CD4-positive, alpha-beta T cell (primary cell): ENCODE measurements around the gene FARS2. TPM values are rescaled to one million over a fixed set of nuclear protein-coding genes. Genes with fewer than 3 reads are reported as not detected.

ENCODE experiments used
- ATAC-seq: fragments of 200-7000 bp; cut with Tn5 transposase; one replicate; pipeline ENCODE4 v1.10.0; 2022; ENCODE audit warnings: mild to moderate bottlenecking; ENCODE audit not compliant: poor library complexity
- CTCF ChIA-PET: fragments of 350-600 bp; sonication (Branson Sonifier 250); formaldehyde crosslinking; loops from one replicate; lab custom pipeline; 2021; ENCODE audit warnings: antibody characterized with exemption, inconsistent platforms; lab: Charles Lee
- POLR2A ChIA-PET: fragments of 350-600 bp; sonication (Branson Sonifier 250); formaldehyde crosslinking; loops from one replicate; lab custom pipeline; 2021; ENCODE audit warnings: antibody characterized with exemption, inconsistent platforms; lab: Charles Lee
- DNase-seq, 14 experiments: peaks; one replicate each; pipeline ENCODE4 v3.0.0-alpha.2; 2013 to 2020; ENCODE audit warnings: mixed read lengths in 2 of 14
- H3K27ac ChIP-seq, 2 donors: one replicate each; pipeline versions ENCODE4 v1.5.1 to v1.7.0; 2013; ENCODE audit warnings: low read length in 2 of 2, low read depth in 1 of 2, mild to moderate bottlenecking in 1 of 2
- H3K27me3 ChIP-seq, 2 experiments: 1 replicate in 1 of 2; 2 replicates in 1 of 2; pipeline versions ENCODE4 v1.6.1 to v1.7.0; 2013; ENCODE audit warnings: low read length in 2 of 2, control low read depth in 1 of 2, mild to moderate bottlenecking in 1 of 2, moderate library complexity in 1 of 2; ENCODE audit not compliant: insufficient read depth in 2 of 2, control insufficient read depth in 1 of 2
- H3K36me3 ChIP-seq: one replicate; pipeline ENCODE4 v1.6.1; 2013; ENCODE audit warnings: low read length, control low read depth; ENCODE audit not compliant: insufficient read depth
- H3K4me1 ChIP-seq: one replicate; pipeline ENCODE4 v1.6.1; 2013; ENCODE audit warnings: low read length, control low read depth; ENCODE audit not compliant: insufficient read depth
- H3K4me3 ChIP-seq: one replicate; pipeline ENCODE4 v1.5.1; 2013; ENCODE audit warnings: mild to moderate bottlenecking, low read length, moderate library complexity
- H3K9me3 ChIP-seq, 2 experiments: 1 replicate in 1 of 2; 2 replicates in 1 of 2; pipeline versions ENCODE4 v1.6.1 to v1.7.0; 2013; ENCODE audit warnings: low read length in 2 of 2, mild to moderate bottlenecking in 2 of 2, control low read depth in 1 of 2, moderate library complexity in 1 of 2; ENCODE audit not compliant: control insufficient read depth in 1 of 2, insufficient read depth in 1 of 2
- H3K27ac Mint-ChIP-seq: one replicate; pipeline ENCODE4 v1.8.0; 2020; ENCODE audit warnings: mixed read lengths
- H3K27me3 Mint-ChIP-seq: one replicate; pipeline ENCODE4 v1.8.0; 2021; ENCODE audit warnings: mixed read lengths
- H3K36me3 Mint-ChIP-seq: one replicate; pipeline ENCODE4 v1.8.0; 2021; ENCODE audit warnings: low read depth, mixed read lengths
- H3K4me1 Mint-ChIP-seq: one replicate; pipeline ENCODE4 v1.8.0; 2021; ENCODE audit warnings: low read depth, mixed read lengths
- H3K4me3 Mint-ChIP-seq: one replicate; pipeline ENCODE4 v1.8.0; 2020; ENCODE audit warnings: mild to moderate bottlenecking, mixed read lengths
- H3K9me3 Mint-ChIP-seq: one replicate; pipeline ENCODE4 v1.8.0; 2020; ENCODE audit warnings: mixed read lengths
- intact Hi-C, 2 experiments: fragments of 100-400 bp; cut with DNase I in 1 of 2; cut with micrococcal nuclease in 1 of 2; formaldehyde crosslinking; loops; one replicate each; pipeline versions ENCODE4 v1.15.1 to v1.9.0; 2023 to 2025; cut with DNase I, micrococcal nuclease
- total RNA-seq, 174 experiments: library from RNA in 2 of 174; stranded (reverse) in 2 of 174; gene quantifications; one replicate each; pipeline ENCODE4 v1.2.3 and lab custom pipeline; 2021 to 2026
- TF ChIP-seq, protein P1 (sequence below): fragments of 200-600 bp; IDR thresholded peaks from one replicate; pipeline ENCODE4 v1.8.0; 2022; ENCODE audit warnings: antibody characterized with exemption, mild to moderate bottlenecking

The FARS2 gene
- total RNA-seq, 2 experiments from 2014 or later, result 12.6 to 12.8 TPM

DNA sequence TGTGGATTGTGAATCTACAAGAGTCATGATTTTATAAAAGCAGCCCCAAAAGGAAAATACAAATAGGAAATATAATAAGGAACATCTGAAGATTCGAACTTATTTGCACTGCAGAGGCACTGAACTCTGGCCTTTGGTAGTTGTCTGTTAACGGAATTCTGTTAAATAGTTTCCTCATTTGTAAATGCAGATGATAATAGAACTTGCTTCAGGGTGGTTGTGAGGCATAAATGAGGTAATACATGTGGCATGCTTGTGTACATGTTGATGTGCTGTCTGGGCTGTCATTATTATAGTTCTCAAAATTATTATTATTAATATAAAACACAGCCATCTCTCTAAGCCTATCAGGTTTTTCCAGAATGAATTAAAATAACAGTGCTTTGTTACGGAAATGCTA is 443.4 kb downstream of the FARS2 start:
- H3K4me1 Mint-ChIP-seq, result peaks cover 43% of the 10 kb centered on the region

DNA sequence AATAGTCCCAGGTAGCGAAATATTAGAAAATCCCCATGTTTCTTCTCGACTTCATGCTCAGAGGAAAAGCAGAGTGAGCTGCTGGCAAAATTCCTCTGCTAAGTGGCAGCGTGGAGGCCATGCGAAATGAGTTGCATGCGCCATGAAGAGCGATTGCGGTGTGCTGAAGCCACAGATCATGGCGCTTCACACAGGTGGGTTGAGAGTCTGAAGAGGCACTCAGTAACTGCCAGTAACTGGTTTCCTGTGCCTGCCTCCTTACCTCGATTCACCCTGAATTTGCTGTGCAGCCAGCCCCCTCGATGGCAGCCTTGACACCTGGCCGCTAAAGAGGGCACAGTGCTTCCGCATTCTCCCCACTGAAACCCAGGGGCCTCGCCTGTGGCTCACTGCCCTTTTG is 443.9 kb downstream of the FARS2 start:
- DNase-seq (no peak), ATAC-seq (no peak)
- Histone ChIP-seq H3K36me3 (no peaks in the 10 kb centered on the region), H3K9me3 (peaks cover 0 to 4% of the 10 kb centered on the region in 2 experiments), H3K27me3 (no peaks in the 10 kb centered on the region), H3K4me1 (peaks cover 18% of the 10 kb centered on the region), H3K4me3 (no peak overlapping the region), H3K27ac (no peak overlapping the region)
- Mint-ChIP-seq H3K27ac (no peak overlapping the region), H3K4me1 (peaks cover 43% of the 10 kb centered on the region), H3K27me3 (no peaks in the 10 kb centered on the region), H3K4me3 (no peak overlapping the region), H3K9me3 (no peaks in the 10 kb centered on the region), H3K36me3 (no peaks in the 10 kb centered on the region)
- intact Hi-C loops, result no loop called here
- POLR2A ChIA-PET, result no interaction called here
- CTCF ChIA-PET, result no interaction called here
- TF ChIP-seq, protein P1, sequence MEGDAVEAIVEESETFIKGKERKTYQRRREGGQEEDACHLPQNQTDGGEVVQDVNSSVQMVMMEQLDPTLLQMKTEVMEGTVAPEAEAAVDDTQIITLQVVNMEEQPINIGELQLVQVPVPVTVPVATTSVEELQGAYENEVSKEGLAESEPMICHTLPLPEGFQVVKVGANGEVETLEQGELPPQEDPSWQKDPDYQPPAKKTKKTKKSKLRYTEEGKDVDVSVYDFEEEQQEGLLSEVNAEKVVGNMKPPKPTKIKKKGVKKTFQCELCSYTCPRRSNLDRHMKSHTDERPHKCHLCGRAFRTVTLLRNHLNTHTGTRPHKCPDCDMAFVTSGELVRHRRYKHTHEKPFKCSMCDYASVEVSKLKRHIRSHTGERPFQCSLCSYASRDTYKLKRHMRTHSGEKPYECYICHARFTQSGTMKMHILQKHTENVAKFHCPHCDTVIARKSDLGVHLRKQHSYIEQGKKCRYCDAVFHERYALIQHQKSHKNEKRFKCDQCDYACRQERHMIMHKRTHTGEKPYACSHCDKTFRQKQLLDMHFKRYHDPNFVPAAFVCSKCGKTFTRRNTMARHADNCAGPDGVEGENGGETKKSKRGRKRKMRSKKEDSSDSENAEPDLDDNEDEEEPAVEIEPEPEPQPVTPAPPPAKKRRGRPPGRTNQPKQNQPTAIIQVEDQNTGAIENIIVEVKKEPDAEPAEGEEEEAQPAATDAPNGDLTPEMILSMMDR, result no peak

More for the DNA sequence above, 443.4 kb downstream of the FARS2 start:
- ChIA-PET CTCF (no interaction called here), POLR2A (no interaction called here)
- H3K36me3 Mint-ChIP-seq, result no peaks in the 10 kb centered on the region
- no peak for ATAC-seq
- intact Hi-C loops, result no loop called here
- H3K9me3 Mint-ChIP-seq, result no peaks in the 10 kb centered on the region
- H3K27ac Mint-ChIP-seq, result no peak overlapping the region
- Histone ChIP-seq H3K9me3 (peaks cover 0 to 4% of the 10 kb centered on the region in 2 experiments), H3K36me3 (no peaks in the 10 kb centered on the region), H3K4me1 (peaks cover 18% of the 10 kb centered on the region), H3K27ac (no peak overlapping the region), H3K27me3 (no peaks in the 10 kb centered on the region), H3K4me3 (no peak overlapping the region)
- no peaks in the 10 kb centered on the region for H3K27me3 Mint-ChIP-seq
- H3K4me3 Mint-ChIP-seq, result no peak overlapping the region
- TF ChIP-seq, protein P1, result no peak
- DNase-seq, result no peak

DNA sequence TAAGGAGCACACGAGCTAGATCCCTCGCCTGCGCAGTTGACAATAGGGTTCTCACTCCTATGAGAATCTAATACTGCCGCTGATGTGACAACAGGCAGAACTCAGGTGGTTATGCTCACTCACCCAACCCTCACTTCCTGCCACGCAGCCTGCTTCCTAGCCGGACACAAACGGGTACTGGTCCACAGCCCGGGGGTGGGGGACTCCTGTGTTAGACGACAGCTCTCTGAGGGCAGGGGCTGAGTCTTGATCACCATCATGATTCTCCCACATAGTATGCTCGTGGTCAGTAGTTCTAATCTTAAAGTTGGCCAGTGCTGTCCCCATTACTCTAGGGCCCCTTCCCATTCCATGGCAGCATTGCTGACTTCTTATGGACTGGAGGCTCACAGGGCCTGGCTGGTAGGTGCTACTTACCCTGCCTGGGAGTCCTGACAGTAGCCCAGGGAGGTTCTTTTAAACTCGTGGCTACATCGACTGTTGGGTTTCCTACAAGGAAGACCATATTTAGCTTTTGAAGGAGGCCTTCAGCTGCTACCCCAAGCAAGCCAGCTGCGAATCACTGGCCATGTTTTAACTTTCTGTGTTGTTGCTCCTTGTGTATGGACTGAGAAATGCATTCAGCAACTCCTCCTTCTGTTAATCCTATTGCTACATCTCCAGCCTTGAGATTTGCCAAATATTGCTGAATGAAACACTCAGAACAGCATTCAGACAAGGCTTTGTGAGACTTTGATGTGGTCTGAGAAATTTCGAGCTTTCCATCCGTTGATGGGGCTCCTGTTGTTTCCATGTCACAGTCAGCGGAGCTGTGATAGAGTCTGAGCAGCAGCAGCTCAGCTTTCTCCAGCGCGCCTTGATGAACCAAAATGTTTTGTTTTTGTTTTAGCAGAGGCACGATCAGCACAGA is 445.1 kb downstream of the FARS2 start:
- POLR2A ChIA-PET, result interaction anchor here (0.6 to 1.0 kb wide), 2 partner anchors 13 to 41 kb away, joined by 3 read pairs; no protein-coding TSS in a partner anchor
- Mint-ChIP-seq H3K27ac (peak overlapping the region; percentile 78), H3K4me1 (peaks cover 43% of the 10 kb centered on the region), H3K27me3 (no peaks in the 10 kb centered on the region), H3K36me3 (no peaks in the 10 kb centered on the region), H3K9me3 (no peaks in the 10 kb centered on the region), H3K4me3 (peak overlapping the region; percentile 69)
- H3K4me3 ChIP-seq, result no peak overlapping the region
- DNase-seq, result peak in 5 of 14 experiments; percentile 6 to 37 (median 33)
- peaks cover 0 to 4% of the 10 kb centered on the region in 2 experiments for H3K9me3 ChIP-seq
- no peaks in the 10 kb centered on the region for H3K36me3 ChIP-seq
- no peaks in the 10 kb centered on the region for H3K27me3 ChIP-seq
- peaks cover 18% of the 10 kb centered on the region for H3K4me1 ChIP-seq
- intact Hi-C loops, result no loop called here
- CTCF ChIA-PET, result no interaction called here
- ATAC-seq, result peak; percentile 78
- TF ChIP-seq, protein P1, result no peak
- H3K27ac ChIP-seq, result no peak overlapping the region
